Fibroblast of villous mesenchyme (primary cell): ENCODE results near the gene ZNF451. TPM values are rescaled to one million over a fixed set of nuclear protein-coding genes. Genes with fewer than 3 reads are reported as not detected.

Experiments
- DNase-seq: peaks from one replicate; pipeline ENCODE4 v3.0.0-alpha.2; 2010; ENCODE audit warnings: low read depth
- H3K4me3 ChIP-seq: 2 replicates; pipeline ENCODE4 v1.5.1; 2011; ENCODE audit warnings: low read depth, mild to moderate bottlenecking, low read length
- total RNA-seq: library from RNA; depleted of rRNA; stranded (reverse); fragments of >200 nt; gene quantifications from 2 replicates; pipeline ENCODE4 v1.2.3, GENCODE V29; 2012
- TF ChIP-seq, protein P1 (sequence below): IDR thresholded peaks from 2 replicates; pipeline ENCODE4 v1.5.1; 2012; ENCODE audit warnings: low read depth, mild to moderate bottlenecking, low read length; ENCODE audit not compliant: insufficient read depth

Gene ZNF451
- total RNA-seq, 1 donor, result 85.1 TPM

DNA sequence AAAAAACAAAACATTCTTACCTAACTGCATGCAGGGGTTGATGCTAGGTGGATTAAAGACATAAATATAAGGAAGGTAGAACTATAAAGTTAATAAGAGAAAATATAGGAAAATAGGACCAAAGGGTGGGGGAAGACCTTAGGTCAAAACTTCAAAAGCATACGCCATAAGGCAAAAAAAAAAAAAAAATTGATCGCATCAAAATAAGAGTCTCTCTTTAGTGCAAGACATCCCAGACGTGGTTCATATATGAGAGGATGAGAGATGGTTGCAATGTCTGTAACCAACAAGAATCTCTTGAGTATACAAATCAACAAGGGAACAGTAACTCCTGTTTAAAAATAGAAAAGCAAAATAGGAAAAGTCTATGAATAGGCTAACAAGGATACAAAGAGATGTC lies 90.6 kb downstream of the ZNF451 start:
- TF ChIP-seq, protein P1, sequence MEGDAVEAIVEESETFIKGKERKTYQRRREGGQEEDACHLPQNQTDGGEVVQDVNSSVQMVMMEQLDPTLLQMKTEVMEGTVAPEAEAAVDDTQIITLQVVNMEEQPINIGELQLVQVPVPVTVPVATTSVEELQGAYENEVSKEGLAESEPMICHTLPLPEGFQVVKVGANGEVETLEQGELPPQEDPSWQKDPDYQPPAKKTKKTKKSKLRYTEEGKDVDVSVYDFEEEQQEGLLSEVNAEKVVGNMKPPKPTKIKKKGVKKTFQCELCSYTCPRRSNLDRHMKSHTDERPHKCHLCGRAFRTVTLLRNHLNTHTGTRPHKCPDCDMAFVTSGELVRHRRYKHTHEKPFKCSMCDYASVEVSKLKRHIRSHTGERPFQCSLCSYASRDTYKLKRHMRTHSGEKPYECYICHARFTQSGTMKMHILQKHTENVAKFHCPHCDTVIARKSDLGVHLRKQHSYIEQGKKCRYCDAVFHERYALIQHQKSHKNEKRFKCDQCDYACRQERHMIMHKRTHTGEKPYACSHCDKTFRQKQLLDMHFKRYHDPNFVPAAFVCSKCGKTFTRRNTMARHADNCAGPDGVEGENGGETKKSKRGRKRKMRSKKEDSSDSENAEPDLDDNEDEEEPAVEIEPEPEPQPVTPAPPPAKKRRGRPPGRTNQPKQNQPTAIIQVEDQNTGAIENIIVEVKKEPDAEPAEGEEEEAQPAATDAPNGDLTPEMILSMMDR, result no peak
- DNase-seq, result no peak
- H3K4me3 ChIP-seq, result no peak overlapping the region

DNA sequence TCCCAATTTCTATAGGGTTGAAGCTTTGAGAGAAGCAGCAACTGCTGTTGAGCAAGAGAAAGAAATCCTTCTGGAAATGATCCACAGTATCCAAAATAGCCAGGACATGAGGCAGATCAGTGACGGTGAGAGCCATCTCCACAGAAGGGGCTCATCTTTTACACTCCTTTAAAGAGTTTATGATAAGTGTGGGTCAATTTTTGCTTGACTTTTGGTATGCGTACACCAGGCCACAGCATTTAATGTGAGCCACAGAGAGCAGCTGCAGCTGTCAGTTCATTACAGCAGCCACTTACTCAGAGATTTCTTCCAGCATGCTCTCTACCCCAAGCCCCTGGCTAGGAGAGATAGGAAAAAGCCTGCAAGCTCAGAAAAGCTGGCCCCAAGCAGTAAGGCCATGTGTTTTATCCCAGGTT lies 92.0 kb downstream of the ZNF451 start:
- TF ChIP-seq, protein P1, result no peak
- peak; percentile 94 for DNase-seq
- no peak overlapping the region for H3K4me3 ChIP-seq

DNA sequence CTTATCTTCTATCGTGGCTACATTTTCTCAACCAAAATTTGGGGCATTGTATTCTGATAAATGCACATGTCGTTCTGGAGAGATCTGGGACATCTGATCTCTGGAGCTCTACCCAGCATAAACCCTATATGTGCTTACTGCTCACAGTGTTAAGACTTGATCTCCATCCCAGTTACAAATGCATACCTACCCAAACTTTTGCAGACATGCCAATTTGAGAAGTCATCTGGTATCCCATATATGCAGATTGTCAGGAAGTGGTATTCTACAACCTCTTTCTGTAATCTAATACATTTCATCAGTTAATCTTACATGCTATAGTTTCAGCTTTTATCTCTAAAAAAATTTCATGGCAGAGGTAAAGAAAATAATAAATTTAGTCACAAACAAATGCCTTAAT lies 93.3 kb downstream of the ZNF451 start:
- DNase-seq, result no peak
- TF ChIP-seq, protein P1, result no peak
- no peak overlapping the region for H3K4me3 ChIP-seq

DNA sequence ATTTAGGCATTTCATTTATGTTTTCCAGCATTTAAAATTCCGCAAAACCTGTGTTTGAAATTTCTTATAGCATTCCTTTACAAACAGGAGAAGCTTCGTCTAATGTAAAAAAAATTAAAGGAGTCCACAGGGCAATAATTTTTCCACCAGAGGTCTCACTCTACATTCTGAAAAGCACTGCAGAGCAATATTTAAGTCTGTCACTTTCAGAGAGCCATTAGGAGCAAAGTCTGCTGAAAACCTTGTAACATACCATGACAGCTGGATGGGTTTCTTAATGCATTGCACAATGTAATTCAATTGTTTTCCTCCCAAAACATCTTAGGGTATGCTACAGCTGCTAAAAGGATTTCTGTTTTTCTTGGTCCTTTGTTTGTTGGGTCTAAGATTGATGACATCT lies 100.2 kb downstream of the ZNF451 start:
- no peak overlapping the region for H3K4me3 ChIP-seq
- peak; percentile 70 for DNase-seq
- TF ChIP-seq, protein P1, result peak; percentile 52

DNA sequence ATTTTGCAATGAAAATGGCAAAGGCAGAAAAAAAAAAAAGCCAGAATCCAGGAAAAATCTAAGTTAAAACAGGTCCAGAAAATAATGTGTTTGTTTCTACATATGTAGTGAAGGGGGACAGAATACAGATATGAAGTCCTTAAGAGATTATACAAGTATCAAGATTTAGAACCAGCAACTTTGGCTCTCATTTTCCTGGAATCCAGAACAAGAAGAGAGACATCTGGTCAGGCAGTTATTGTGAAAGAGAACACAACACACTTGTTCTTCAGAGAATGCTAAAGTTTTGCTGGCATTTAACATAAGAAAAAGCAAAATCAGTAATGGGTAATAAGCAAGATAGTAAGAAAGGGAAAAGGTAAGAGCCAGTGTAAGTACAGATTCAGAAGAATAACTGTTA lies 103.2 kb downstream of the ZNF451 start:
- DNase-seq, result peak; percentile 74
- H3K4me3 ChIP-seq, result no peak overlapping the region
- TF ChIP-seq, protein P1, result no peak

DNA sequence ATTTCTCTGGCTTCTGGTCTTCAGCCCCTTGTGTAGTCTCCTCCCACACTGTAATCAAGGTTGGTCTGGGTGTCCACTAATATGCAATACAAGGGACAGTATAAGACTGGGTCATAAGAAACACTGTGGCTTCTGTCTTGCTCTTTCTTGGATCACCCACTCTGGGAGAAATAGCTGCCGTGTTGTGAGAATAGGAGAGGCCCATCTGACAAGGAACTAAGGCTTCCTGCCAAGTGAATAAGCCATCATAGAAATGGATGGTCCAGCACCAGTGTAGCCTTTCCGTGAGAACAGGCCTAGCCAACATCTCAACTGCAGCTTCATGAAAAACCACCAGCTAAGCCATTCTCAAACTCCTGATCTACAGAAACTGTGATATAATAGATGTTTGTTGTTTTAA lies 105.5 kb downstream of the ZNF451 start:
- H3K4me3 ChIP-seq, result no peak overlapping the region
- no peak for DNase-seq
- TF ChIP-seq, protein P1, result no peak

- no peak overlapping the region for H3K4me3 ChIP-seq
- peak; percentile 64 for DNase-seq
- TF ChIP-seq, protein P1, result no peak
These were observed 109.1 kb downstream of the ZNF451 start for GRCh38 chr6:57198926-57199636.
